Testis (tissue), 2 donors: Measurements from ENCODE around the gene ASB18.

ENCODE experiments used
- POLR2A ChIP-seq: fragments of 450-650 bp; IDR thresholded peaks from one replicate; pipeline ENCODE4 v1.6.1; 2017; ENCODE audit warnings: antibody characterized with exemption, mild to moderate bottlenecking, moderate library complexity
- TF ChIP-seq, protein P1 (sequence below), 3 experiments: fragments of 450-650 bp in 2 of 3; fragments of 200-600 bp in 1 of 3; sonication (generic) in 1 of 3; IDR thresholded peaks; one replicate each; pipeline ENCODE4 v1.5.1; 2016 to 2019; ENCODE audit warnings: antibody characterized with exemption in 3 of 3, mild to moderate bottlenecking in 2 of 3, moderate library complexity in 1 of 3

DNA sequence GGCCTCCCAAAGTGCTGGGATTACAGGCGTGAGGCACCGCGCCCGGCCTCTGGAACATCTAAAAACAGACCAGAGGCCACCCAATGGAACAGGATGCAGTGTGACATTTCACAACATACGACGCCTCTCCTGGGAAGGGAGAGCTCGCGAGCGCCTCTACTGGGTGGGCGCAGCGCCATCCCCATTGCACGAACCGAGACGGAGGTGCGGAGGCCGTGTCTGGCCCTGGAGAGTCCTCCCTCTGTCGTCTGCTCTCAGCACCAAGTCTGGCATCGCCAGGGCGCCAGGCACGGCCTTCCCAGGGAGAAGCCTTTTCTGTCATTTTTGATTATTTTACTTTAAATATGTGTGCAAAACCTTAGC lies 86.6 kb downstream of the ASB18 start:
- TF ChIP-seq, protein P1, sequence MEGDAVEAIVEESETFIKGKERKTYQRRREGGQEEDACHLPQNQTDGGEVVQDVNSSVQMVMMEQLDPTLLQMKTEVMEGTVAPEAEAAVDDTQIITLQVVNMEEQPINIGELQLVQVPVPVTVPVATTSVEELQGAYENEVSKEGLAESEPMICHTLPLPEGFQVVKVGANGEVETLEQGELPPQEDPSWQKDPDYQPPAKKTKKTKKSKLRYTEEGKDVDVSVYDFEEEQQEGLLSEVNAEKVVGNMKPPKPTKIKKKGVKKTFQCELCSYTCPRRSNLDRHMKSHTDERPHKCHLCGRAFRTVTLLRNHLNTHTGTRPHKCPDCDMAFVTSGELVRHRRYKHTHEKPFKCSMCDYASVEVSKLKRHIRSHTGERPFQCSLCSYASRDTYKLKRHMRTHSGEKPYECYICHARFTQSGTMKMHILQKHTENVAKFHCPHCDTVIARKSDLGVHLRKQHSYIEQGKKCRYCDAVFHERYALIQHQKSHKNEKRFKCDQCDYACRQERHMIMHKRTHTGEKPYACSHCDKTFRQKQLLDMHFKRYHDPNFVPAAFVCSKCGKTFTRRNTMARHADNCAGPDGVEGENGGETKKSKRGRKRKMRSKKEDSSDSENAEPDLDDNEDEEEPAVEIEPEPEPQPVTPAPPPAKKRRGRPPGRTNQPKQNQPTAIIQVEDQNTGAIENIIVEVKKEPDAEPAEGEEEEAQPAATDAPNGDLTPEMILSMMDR (IDR thresholded peaks at IDR 0.05): no peak
- TF ChIP-seq POLR2A: no peak
